Neural progenitor cell (in vitro differentiated cells): ENCODE measurements around the gene SNX9.

Experiments
- EZH2phosphoT487 ChIP-seq: fragments of 200-600 bp; sonication (generic); IDR thresholded peaks from 2 replicates; pipeline ENCODE4 v1.6.1; 2017; ENCODE audit warnings: antibody characterized with exemption
- TF ChIP-seq, protein P1 (sequence below): fragments of 200-600 bp; sonication (generic); IDR thresholded peaks from 2 replicates; pipeline ENCODE4 v1.5.1; 2017; ENCODE audit warnings: antibody characterized with exemption, mild to moderate bottlenecking

DNA sequence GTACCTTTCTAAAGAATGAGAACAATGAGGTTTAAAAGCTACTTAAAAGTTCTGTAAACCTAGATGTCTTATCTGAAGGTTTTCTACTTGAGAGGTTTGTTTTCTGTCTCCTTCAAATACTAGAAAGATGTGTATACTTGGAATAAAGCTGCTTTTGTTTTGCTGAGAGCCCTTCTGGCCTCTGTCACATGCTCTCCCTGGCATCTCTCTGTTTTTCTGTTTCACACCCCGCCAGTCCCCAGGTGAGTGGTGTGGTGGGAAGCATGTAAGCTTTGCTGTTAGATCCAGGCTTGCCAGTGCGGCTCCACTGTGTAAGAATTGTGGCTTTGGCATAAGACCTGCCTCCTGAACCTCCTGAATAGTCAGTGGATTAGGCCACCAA lies 56.8 kb downstream of the SNX9 start:
- TF ChIP-seq, protein P1, sequence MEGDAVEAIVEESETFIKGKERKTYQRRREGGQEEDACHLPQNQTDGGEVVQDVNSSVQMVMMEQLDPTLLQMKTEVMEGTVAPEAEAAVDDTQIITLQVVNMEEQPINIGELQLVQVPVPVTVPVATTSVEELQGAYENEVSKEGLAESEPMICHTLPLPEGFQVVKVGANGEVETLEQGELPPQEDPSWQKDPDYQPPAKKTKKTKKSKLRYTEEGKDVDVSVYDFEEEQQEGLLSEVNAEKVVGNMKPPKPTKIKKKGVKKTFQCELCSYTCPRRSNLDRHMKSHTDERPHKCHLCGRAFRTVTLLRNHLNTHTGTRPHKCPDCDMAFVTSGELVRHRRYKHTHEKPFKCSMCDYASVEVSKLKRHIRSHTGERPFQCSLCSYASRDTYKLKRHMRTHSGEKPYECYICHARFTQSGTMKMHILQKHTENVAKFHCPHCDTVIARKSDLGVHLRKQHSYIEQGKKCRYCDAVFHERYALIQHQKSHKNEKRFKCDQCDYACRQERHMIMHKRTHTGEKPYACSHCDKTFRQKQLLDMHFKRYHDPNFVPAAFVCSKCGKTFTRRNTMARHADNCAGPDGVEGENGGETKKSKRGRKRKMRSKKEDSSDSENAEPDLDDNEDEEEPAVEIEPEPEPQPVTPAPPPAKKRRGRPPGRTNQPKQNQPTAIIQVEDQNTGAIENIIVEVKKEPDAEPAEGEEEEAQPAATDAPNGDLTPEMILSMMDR = no peak
- TF ChIP-seq EZH2phosphoT487 = no peak
